DLD1 (cell line): Measurements from ENCODE around the gene LHFPL6.

Experiments
- in situ Hi-C: cut with HindIII; loops from 2 replicates; pipeline ENCODE4 v1.10.0; 2017; ENCODE audit warnings: low sequenced_read_pairs

Gene LHFPL6

DNA sequence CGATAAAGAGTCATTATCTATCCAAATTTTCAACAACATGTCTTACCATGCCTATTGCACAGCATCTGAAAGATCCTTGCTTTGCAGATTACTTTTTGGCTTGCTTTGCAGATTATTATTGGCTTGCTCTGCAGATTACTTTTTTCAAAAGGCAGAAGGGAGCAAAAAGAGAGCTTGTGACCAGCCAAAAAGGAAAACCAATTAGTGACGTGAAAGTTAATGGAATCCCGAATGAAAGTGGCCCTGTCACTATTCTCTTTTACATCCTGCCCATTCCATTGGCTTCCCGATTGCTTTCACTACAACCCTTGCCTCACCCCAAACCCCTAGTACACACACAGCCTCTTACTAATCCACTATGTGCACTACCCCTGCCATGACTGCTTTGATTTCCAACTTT is 81.3 kb downstream of the LHFPL6 start:
- in situ Hi-C loops, result no loop called here

DNA sequence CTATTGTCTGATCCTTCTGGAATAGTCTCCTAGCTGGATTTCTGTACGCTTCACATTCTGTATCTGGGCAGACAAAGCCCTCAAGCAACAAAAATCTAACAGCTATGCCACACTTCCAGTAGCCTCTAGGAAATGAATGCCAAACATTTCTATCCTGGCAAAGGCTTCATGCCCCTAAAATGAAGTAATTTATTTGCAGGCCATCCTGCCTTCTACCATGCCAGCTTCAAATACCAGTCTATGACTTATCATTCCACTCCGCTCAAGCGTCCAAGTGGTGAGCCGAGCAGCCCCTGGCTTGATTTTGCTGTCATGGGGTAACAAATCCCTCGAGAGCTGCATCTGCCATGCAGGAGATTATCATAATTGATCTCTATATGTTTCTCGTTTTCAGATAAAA is 86.9 kb downstream of the LHFPL6 start:
- in situ Hi-C loops, result no loop called here

DNA sequence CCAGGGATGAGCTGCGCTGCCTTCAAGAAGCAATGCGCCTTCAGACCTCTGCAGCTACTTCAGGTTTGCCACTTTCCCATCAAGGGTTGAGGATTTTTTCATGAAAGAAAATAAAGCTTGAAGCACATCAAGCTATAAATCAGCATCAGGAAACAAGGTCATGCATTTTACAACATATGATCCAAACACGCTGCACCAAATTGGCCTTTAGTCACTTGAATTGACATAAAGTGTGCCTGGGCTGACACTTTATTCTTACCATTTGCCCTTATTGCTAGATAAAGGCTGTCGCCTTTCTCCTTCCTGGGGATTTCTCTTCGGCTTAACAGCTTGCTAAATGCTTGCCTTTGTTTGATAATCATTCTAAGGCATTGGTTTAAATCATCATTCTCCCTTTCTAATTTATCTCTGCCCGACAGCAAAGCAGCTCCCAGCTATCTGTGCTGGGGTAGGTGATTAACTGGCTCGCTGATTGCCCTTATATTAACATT is 87.7 kb downstream of the LHFPL6 start:
- in situ Hi-C loops, result no loop called here

DNA sequence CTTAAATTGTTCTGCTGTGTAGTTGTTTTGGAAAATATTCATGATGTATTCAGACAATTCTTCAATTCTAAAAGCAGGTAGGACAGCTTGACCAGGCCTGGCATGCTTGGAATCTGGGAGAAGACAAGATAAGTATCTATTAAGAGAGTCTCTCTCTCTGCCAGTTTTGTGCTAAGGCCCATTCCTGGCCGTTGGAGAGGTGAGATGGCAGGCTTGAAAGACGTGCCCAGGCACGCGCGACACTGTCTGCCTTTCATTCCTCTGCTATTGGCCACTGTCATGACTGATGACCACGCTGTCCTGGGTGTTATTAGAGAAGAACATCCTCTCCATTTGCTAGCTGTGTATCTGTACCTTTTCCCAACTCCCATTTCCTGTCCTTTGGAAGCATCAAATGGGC is 90.3 kb downstream of the LHFPL6 start:
- in situ Hi-C loops, result no loop called here

DNA sequence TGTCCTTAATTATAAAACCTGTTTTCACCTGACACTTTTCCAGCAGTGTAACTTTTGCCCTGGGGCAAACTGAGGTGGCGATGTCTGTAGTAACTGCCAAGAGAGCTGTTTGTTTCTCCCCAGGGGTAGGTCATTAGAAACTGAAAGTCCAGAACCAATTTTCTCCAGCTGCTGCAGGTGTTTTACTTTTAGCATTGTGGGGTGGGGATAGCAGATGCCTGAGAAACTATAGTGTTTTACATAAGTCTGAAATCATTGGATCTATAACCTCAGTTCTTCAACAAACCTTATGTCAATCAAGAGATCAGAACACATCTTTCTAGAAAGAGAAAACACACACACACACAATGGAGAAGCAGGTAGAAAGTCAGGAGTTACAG is 92.7 kb downstream of the LHFPL6 start:
- in situ Hi-C loops, result no loop called here

DNA sequence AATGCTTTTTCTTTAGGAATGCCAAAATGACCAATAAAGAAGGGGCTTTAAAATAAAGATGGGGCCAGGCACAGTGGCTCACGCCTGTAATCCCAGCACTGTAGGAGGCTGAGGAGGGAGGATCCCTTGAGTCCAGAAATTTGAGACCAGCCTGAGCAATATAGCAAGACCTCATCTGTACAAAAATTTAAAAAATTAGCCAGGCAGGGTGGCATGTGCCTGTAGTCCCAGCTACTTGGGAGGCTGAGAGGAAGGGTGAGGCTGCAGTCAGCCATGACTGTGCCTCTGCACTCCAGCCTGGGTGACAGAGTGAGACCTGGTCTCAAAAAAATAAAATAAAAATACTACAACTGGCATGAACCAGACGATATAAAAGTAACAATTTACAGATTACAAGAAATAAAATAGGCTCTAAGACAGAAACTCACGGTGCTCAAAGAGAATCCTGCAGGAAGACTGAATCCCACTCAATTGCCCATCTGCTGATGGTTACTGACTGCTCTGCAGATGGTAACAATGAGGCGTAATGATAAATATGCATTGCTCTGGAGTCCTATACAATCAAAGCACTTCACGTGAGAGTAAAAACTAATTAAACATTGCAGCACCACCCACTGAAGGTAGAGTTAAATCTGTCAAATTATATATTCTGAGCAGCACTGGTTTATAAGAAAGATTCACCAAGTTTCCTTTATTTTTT is 93.2 kb downstream of the LHFPL6 start:
- in situ Hi-C loops, result no loop called here

DNA sequence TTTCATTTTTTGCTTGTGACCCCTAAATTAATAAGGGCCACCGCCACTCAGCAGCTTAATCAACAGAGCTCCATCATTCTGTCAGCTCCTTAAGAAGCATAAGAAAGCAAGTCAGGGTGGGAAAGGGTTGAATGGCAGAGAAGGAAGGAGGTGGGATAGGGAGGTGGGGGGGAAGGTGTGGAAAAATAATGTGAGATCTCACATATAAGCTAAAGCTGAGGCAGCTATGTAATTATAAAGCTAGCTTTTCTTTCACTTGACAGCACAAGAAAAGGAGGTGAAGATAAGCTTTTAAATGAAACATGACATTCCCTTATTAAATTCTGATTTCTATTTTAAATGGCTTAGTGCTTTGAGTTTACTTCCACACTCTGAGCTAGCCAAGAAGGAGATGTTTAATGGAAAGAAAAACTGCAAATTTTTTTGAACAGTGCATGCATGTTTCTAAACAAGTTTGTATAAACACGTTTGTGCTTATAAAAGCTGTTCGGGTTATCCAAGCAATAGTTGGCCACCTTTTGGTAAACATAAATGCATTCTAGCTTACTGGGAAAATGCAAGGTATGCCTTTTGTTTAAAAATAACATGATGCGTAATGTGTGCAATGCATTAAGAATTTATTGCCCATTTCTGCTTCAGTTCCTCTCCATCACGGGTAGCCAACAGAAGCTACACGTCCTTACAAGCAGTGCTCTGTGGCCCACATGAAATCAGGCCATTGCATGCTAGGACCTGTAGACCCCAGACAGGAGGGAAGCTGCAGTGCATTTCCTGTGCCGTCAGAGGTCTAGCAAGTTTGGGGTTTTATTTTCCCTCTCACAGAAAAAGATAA is 96.2 kb downstream of the LHFPL6 start:
- in situ Hi-C loops, result no loop called here

DNA sequence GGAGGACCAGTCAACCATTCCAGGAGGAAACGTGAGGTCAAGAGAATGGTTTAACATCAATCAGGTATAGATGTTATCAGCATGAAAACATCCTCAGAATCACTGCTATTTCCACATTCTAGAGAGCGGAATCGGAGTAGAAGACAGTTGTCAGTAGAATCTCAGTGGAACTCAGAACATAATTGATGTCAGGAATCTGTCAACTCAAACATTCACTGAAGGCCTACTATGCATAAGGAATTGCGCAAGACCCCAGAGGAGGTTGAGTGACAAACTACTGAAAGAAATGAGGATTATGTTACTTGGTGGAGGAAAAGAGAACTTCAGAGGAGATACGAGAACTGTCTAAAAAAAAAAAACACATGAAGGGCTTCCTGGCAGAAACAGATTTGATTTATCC is 97.8 kb downstream of the LHFPL6 start:
- in situ Hi-C loops, result no loop called here

DNA sequence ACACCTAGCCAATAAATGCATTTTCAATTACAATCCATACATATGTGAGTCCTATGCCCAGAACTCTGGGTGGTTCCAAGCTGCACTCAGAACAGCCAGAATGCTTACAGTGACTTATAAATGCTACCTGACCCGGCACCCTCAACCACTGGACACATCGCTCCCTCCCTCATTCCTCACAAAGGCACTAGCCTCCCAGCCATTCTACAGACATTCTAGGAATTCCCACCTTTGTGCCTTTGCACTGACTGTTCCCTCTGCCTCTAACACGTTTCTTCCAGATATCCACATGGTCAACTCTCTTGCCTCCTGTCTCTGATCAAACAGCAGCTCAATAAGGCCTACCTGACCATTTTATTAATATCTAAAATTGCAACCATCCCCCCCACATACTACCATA is 99.9 kb downstream of the LHFPL6 start:
- in situ Hi-C loops, result no loop called here

DNA sequence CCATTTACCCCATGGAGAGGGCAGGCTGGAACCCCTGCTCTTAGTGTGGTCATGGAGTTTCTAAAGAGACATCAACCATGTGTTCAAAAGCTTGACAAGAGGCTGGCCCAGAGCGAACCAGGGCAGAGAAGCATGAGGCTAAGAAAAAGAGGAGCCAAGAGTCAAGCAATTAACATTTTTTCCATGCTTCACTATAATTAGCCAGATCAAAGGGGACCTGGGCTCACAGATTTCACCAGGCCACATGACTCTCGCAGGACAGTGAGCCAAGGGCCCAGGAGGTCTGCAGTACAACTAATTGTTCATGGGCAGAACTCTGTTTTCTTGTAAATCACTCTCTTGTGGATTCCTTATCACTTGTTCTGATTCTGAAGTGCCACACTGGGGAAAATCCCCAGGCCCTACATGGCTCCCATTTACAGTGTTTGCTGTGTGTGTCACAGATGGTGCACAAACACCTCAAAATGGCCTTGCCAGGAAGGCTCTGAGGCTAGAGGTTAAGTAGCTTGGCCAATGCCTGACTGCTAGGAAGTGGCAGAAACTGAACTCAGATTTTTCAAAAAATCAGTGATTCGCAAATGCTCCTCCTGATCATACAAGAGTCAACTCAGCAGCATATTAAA is 101.2 kb downstream of the LHFPL6 start:
- in situ Hi-C loops, result no loop called here

DNA sequence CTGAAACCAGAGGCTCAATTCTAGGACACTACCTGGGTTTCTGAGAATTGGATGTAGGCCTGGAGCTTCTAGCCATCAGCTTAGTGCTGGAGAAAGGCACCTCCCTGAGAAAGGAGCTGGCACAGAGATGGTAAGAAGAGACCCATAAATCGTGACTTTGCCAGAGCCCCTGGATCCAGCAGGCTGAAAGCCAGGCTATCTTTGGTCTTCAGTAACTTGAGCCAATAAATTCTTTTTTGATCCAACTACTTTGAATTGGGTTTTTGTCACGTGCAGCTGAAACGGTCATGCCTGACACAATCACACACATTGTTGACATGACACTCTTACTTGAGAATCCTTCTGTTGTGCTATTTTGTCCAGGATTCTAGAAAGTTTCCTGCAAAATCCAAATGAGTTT is 103.4 kb downstream of the LHFPL6 start:
- in situ Hi-C loops, result no loop called here

DNA sequence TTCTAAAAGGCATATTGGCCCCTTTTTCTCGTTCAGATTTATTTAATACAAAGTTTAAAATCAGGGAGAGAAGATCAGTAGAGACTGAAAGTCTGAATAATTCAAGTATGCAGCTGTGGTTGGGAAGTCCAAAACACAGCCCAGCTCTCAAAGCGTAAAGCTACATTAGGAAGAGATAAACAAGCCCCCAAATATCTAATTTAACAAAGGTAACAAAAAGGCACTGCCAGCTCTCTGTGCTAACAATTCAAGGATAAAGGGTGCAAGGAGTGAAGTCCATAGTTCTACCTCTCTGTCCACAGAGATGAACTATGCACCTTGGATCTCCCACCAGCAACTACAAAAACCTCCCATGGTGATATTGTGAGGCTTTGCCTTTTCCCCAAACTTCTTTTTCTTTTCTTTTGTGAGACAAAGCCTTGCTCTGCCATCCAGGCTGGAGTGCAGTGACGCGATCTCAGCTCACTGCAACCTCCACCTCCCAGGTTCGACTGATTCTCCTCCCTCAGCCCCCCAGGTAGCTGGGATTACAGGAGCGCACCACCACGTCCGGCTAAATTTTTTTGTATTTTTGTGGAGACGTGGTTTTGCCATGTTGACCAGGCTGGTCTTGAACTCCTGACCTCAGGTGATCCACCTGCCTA is 104.4 kb downstream of the LHFPL6 start:
- in situ Hi-C loops, result no loop called here

DNA sequence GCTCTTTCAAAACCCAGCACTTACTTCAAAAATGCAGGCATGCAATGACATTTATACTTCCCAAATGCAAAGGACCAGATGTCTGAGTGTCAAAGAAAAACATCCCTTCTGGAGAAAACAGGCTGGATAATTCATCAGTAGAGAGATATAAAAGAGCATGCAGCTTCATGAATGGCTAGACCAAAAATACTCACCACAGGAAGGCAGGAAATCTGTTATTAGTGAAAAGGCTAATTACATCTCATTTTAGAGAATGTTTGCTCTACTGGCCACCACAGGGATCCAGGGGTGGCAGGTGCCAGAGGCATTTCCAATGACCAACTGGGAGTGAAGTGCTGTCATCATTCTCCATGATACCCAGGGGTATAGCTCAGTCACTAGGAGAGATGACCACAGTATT is 106.5 kb downstream of the LHFPL6 start:
- in situ Hi-C loops, result no loop called here

DNA sequence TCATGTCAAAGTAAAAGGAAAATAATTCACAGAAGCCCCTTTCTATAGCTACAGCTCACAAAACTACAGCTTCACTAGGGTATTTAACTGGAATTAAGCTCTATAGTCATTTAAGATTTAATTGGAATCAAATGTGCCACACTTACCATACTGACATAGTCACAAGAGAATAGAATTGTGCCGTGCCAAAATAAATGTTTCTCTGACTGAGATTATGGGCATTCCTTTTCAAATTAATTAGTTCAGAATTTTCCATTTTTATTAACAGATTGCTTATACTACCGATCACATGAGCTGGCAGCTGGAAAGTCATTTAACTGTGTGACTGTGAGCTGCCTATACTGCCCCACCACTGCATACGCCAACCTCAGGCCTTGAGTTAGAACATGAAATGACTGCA is 108.4 kb downstream of the LHFPL6 start:
- in situ Hi-C loops, result no loop called here

DNA sequence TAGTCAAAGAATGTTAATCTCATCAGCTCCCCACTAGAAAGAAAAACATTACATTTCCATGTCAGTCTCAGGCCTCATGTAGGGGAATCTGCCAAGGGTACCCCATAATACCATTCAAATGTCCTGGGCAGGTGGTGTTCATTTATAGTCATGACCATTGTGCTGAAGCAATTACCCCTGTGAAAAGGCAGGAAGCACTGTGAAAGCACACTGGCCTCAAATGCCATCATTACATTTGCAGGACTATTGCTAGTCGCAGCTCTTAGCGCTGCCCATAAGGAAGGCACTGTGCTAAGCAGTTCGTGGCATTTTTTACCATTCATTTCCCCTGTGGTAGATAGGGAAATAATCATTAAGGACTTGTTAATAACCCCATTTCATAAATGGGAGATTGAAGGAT is 109.0 kb downstream of the LHFPL6 start:
- in situ Hi-C loops, result no loop called here

DNA sequence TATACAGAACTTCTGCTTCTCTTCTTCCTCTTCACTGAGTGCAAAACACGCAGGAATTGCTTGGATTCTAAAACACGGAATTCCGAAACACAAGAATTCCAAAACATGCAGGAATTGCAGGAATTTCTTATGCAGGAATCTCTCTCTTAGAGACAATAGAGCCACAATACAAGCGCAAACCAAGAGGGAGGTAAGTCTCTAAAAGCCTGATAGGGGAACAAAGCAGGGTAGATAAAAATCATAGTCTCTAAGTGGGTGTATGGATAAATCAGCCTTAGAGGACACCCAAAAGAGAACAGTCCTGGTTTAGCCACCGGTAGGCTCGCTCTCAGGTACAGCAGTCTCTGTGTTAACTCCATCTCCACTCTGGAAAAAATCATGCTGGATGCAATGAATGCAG is 112.9 kb downstream of the LHFPL6 start:
- in situ Hi-C loops, result no loop called here

DNA sequence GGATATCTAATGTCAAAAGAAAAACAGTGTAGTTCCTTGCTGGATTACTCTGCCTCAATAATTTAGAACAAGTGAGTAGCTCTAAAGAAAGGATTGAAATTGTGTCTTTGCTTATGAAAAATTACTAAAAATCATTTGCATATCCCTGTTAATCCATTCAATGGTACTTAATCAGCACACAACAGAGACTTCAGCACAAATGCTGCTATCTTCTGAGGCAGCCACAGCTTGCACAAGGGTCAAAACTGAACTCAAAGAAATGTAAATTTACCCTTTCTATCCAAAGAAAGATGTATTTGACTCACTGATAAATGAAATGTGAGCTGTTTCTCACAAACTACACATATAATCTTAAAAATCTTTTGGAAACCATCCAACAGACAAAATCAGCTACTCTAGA is 116.2 kb downstream of the LHFPL6 start:
- in situ Hi-C loops, result no loop called here

DNA sequence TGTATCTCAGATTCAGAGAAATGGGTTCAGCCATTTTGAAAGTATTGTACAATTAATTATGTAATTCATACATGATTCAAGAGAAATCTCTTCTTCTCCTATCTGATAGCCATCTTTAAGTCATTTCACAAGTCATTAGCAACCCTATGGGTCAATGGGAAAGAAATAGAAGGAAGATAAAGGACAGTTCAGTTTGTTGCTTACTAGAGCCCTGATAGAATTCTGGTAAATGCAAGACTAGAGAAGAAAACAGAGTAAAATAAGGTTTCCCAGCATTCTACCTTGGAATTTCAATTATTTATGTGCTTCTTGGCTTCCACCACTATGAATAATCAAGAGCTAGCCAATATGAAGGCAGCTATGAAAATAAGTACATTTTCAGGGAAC is 117.7 kb downstream of the LHFPL6 start:
- in situ Hi-C loops, result no loop called here

DNA sequence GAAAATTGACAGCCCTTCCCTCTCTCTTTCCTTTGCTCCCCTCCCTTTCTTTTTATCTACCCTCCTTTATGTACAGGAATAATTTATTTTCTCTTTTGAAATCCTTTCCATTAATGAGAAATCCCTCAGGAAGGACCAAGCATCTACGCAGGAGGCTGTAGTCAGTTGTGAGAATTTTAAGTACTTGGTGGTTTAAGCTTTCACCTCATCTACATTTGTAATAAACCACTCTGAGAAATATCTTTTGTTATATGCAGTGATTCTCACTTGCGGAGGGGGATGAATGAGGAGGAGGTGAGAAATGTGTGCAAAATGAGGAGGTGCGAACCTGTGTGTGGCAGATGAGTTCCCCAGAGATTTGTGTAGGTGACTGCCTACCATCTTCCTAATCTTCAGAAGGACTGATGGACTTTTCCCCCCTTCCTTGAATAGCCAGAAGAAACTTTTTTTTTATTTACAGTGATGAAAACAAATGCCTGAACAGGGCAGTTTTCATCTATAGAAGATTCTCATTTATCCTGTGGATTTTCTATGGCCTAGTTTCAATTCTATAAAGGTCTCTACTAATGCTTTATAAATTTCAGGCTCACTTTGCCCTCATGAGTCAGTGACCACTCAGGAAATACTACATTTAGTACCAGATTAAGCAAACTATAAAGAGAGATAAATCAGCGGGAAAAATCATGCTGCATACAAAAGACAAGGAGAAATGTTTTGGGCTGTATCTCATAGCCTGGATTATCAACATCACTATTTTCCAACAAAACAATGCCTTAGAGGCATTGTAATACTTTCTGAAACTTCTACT is 118.3 kb downstream of the LHFPL6 start:
- in situ Hi-C loops, result no loop called here

DNA sequence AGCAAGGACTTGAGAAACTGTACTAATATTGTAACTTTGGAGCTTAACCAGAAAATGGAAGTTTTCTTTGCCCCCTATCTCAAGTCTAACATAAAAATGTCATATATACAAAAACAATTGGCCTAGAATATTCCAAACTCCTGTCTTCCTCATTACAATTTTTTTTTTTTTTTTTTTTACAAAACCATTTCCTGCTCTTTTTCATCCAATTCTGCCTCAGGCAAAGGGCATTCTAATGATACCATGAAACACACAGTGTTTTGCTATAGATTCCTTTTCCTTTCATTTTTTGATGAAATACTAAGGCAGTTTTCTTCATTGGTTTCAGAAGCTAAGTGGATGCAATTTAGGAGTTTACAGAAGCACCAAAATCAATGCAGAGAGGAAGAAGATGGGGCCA is 119.7 kb downstream of the LHFPL6 start:
- in situ Hi-C loops, result no loop called here

DNA sequence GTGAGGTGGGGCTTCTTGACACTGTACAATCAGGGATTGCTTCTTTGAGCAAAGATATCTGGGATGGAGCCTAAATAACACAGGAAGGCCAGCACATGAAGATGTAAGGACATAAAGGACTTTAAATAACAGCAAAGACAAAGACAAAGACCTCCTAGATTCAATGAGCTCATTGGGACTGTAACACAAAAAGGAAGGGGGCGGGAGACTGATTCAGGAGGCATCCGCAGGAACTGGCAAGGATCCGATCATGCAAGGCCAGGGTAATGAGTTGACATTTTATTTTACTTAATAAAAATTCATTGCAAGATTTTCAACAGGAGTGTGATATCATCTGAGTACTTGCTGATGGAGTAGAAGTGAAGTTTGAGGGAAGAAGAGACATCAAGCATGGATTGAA is 121.5 kb downstream of the LHFPL6 start:
- in situ Hi-C loops, result no loop called here
